NCI-H187 (cell line): ENCODE results near the gene RHAG.

ENCODE experiments used
- DNase-seq, 2 experiments: peaks; one replicate each; lab custom pipeline; 2025; lab: John Stamatoyannopoulos, UW

RHAG gene

DNA sequence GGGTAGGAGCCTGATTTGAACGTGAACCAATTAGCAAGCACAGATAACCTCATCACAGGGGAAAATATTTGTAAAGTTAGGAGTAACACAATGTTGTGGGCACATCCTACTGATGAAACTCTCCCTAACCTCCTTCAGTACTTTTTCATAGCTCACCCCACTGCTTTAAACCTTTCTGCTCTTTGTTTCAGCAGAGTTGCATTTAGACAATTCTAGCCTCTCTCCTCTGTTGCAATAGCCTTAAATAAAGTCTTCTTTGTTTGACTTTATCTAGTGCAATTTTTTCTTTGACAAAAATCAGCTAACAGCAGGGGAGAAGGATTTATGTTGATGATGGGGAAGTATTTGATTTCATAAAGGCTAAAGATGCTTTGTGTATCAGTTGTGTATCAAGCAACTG lies 72.1 kb downstream of the RHAG start:
- no peak for DNase-seq

DNA sequence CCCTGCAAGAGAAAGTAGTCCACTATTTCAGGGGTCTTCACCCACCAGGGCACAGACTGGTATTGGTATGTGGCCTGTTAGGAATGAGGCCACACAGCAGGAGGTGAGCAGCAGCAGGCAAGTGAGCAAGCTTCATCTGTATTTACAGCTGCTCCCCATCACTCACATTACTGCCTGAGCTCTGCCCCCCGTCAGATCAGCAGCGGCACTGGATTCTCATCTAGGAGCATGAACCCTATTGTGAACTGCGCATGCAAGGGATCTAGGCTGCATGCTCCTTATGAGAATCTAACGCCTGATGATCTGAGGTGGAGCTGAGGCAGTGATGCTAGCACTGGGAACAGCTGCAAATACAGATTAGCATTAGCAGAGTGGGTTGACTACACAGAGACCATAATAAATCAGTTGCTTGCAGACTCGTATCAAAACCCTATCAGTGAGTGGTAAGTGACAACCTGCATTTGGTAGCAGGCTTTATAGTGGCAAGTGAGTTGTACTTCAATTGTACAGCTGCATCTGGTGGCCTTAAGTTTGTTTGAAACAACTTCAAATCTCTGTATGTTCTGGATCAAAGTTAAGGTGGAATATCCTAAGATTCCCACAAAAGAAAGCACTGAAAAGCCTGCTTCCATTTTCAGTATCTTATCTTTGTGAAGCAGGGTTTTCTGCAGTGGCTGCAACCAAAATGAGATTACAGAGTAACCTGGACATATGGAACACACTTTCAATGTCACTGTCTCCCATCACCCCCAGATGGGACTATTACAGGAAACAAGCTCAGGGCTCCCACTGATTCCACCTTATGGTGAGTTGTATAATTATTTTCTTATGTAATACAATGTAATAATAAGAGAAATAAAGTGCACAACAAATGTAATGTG lies 73.4 kb downstream of the RHAG start:
- no peak for DNase-seq

DNA sequence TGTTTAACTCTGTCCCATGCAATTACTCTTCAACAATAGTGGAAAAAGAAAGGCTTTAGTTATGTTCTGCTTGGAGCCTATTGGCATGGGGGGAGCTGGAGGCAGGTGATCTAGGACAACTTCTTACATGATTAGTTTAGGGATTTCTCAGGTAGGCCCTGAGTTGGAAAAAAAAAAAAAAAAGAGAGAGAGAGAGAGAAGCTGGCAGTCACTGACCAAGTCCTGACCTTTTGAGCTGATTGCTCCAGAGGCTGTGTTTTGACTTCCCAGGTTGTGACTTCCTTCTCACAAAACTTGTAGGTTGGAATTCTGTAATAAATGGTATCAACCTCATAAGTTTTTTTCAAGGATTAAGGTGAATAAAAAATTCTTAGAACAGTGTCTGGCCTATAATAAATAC lies 78.4 kb downstream of the RHAG start:
- DNase-seq = no peak

DNA sequence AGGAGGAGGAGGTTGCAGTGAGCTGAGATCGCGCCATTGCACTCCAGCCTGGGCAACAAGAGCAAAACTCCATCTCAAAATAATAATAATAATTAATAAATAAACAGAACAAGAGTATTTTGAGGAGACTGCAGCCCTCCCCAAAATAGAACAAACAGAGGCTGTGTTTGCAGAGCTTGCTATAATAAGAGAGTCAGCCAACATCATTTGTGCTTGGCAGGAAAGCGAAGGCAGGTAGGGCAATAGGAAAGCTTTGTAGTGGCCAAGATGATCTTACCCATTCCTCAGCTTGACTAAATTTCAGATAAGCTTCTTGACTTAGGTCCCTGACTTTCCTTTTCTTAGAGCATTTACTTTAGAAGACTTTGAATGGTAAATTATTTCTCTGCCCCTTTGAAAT lies 79.5 kb downstream of the RHAG start:
- no peak for DNase-seq

- no peak for DNase-seq
These were observed 80.2 kb downstream of the RHAG start for GRCh38 chr6:49556429-49556837.

GRCh38 chr6:49555951-49556350 lies 80.7 kb downstream of the RHAG start:
- no peak for DNase-seq
